ENCODE results near the gene OR10H1. TPM values are rescaled to one million over a fixed set of nuclear protein-coding genes. Genes with fewer than 3 reads are reported as not detected.
"Not testable (repeated sequence)": the region's sequence is repeated elsewhere in the genome, so short reads cannot be mapped to it uniquely, and the experiment has no call there.

OR10H1 gene
- total RNA-seq, 1 donor from 2014 or later, result not detected

- H3K4me3 Mint-ChIP-seq (ENCODE audit: unreplicated experiment), result no peak overlapping the region
- H3K4me2 ChIP-seq (ENCODE audit: low read length), result no peak overlapping the region
- H3K36me3 Mint-ChIP-seq (ENCODE audit: low read depth, unreplicated experiment), result no peaks in the 10 kb centered on the region
- H3K27me3 Mint-ChIP-seq (ENCODE audit: low read depth, unreplicated experiment), result no peaks in the 10 kb centered on the region
- H3K27ac ChIP-seq (ENCODE audit: low read depth, low read length), result no peak overlapping the region
- FAIRE-seq (no peak), DNase-seq (ENCODE audit: low read depth) (no peak)
- no peak for TF ChIP-seq CTCF (IDR thresholded peaks at IDR 0.05; ENCODE audit: insufficient read depth, low read depth, low read length)
- H3K27me3 ChIP-seq (ENCODE audit: insufficient read depth, low read length), result no peaks in the 10 kb centered on the region
- peaks cover 5% of the 10 kb centered on the region for H3K9me3 Mint-ChIP-seq (ENCODE audit: unreplicated experiment)
- no peaks in the 10 kb centered on the region for H4K20me1 ChIP-seq (ENCODE audit: insufficient read depth, low read length)
- H3K27ac Mint-ChIP-seq (ENCODE audit: unreplicated experiment), result no peak overlapping the region
- no peaks in the 10 kb centered on the region for H3K4me1 ChIP-seq (ENCODE audit: insufficient read depth, low read length)
- no peaks in the 10 kb centered on the region for H3K4me1 Mint-ChIP-seq (ENCODE audit: low read depth, unreplicated experiment)
- no peak overlapping the region for H3K9ac ChIP-seq (ENCODE audit: low read length)
- H3K4me3 ChIP-seq (ENCODE audit: insufficient read depth, low read depth, low read length), result no peak overlapping the region
- no peaks in the 10 kb centered on the region for H3K79me2 ChIP-seq (ENCODE audit: insufficient read depth, low read length)
- peaks cover 3% of the 10 kb centered on the region for H3K9me3 ChIP-seq (ENCODE audit: insufficient read depth, low read depth, low read length)
- no peak overlapping the region for H2AFZ ChIP-seq (ENCODE audit: low read depth, low read length)
- H3K36me3 ChIP-seq (ENCODE audit: insufficient read depth, low read length), result no peaks in the 10 kb centered on the region
Observed at GRCh38 chr19:15788594-15789270, 26.7 kb downstream of the OR10H1 start.

GRCh38 chr19:15787611-15788155 lies 27.8 kb downstream of the OR10H1 start, which contains the start of gene OR10H5:
OR10H5 (plus strand) TSS chr19:15787661; CDS start chr19:15794049, 6,388 bp downstream.
- no peak within 1 kb of the TSS for H3K27ac ChIP-seq (ENCODE audit: low read depth, low read length)
- Mint-ChIP-seq H3K27me3 (ENCODE audit: low read depth, unreplicated experiment) (no peaks in the 10 kb centered on the region), H3K27ac (ENCODE audit: unreplicated experiment) (peak within 1 kb of the TSS; percentile 13), H3K4me1 (ENCODE audit: low read depth, unreplicated experiment) (no peaks in the 10 kb centered on the region), H3K4me3 (ENCODE audit: unreplicated experiment) (no peak within 1 kb of the TSS), H3K36me3 (ENCODE audit: low read depth, unreplicated experiment) (no peaks in the 10 kb centered on the region), H3K9me3 (ENCODE audit: unreplicated experiment) (peaks cover 6% of the 10 kb centered on the region)
- peaks cover 3% of the 10 kb centered on the region for H3K9me3 ChIP-seq (ENCODE audit: insufficient read depth, low read depth, low read length)
- no peak within 1 kb of the TSS for H3K4me3 ChIP-seq (ENCODE audit: insufficient read depth, low read depth, low read length)
- TF ChIP-seq EZH2 (IDR thresholded peaks at IDR 0.05; ENCODE audit: insufficient read depth, low read length) (no peak), CTCF (IDR thresholded peaks at IDR 0.05; ENCODE audit: insufficient read depth, low read depth, low read length) (no peak)
- H3K4me1 ChIP-seq (ENCODE audit: insufficient read depth, low read length), result no peaks in the 10 kb centered on the region
- H4K20me1 ChIP-seq (ENCODE audit: insufficient read depth, low read length), result no peaks in the 10 kb centered on the region
- H3K9ac ChIP-seq (ENCODE audit: low read length), result no peak within 1 kb of the TSS
- DNase-seq (ENCODE audit: low read depth), result no peak
- no peaks in the 10 kb centered on the region for H3K36me3 ChIP-seq (ENCODE audit: insufficient read depth, low read length)
- no peaks in the 10 kb centered on the region for H3K27me3 ChIP-seq (ENCODE audit: insufficient read depth, low read length)
- H3K79me2 ChIP-seq (ENCODE audit: insufficient read depth, low read length), result no peaks in the 10 kb centered on the region
- no peak within 1 kb of the TSS for H3K4me2 ChIP-seq (ENCODE audit: low read length)
- H2AFZ ChIP-seq (ENCODE audit: low read depth, low read length), result no peak within 1 kb of the TSS
- FAIRE-seq, result no peak

- not testable (repeated sequence) for H3K36me3 Mint-ChIP-seq (ENCODE audit: low read depth, unreplicated experiment)
Observed at GRCh38 chr19:15782896-15783295, 32.6 kb downstream of the OR10H1 start.

More at GRCh38 chr19:15782896-15783295, 32.6 kb downstream of the OR10H1 start:
- H3K4me3 Mint-ChIP-seq (ENCODE audit: unreplicated experiment); H3K27me3 ChIP-seq (ENCODE audit: insufficient read depth, low read length); H3K4me2 ChIP-seq (ENCODE audit: low read length); H2AFZ ChIP-seq (ENCODE audit: low read depth, low read length); H3K9me3 ChIP-seq (ENCODE audit: insufficient read depth, low read depth, low read length); H3K36me3 ChIP-seq (ENCODE audit: insufficient read depth, low read length); H3K27ac ChIP-seq (ENCODE audit: low read depth, low read length); H3K4me1 ChIP-seq (ENCODE audit: insufficient read depth, low read length); H3K9ac ChIP-seq (ENCODE audit: low read length); DNase-seq (ENCODE audit: low read depth); H3K4me1 Mint-ChIP-seq (ENCODE audit: low read depth, unreplicated experiment); H4K20me1 ChIP-seq (ENCODE audit: insufficient read depth, low read length); FAIRE-seq; H3K4me3 ChIP-seq (ENCODE audit: insufficient read depth, low read depth, low read length); H3K79me2 ChIP-seq (ENCODE audit: insufficient read depth, low read length); H3K27ac Mint-ChIP-seq (ENCODE audit: unreplicated experiment); H3K27me3 Mint-ChIP-seq (ENCODE audit: low read depth, unreplicated experiment): not testable (repeated sequence)
- H3K9me3 Mint-ChIP-seq (ENCODE audit: unreplicated experiment), result peaks cover 13% of the 10 kb centered on the region

Measured in astrocyte (in vitro differentiated cells and primary cell).